ENCODE data around the gene PTBP1.
A peak's percentile ranks its signal among the peaks of the same experiment; 100 is the strongest.

Gene PTBP1

DNA sequence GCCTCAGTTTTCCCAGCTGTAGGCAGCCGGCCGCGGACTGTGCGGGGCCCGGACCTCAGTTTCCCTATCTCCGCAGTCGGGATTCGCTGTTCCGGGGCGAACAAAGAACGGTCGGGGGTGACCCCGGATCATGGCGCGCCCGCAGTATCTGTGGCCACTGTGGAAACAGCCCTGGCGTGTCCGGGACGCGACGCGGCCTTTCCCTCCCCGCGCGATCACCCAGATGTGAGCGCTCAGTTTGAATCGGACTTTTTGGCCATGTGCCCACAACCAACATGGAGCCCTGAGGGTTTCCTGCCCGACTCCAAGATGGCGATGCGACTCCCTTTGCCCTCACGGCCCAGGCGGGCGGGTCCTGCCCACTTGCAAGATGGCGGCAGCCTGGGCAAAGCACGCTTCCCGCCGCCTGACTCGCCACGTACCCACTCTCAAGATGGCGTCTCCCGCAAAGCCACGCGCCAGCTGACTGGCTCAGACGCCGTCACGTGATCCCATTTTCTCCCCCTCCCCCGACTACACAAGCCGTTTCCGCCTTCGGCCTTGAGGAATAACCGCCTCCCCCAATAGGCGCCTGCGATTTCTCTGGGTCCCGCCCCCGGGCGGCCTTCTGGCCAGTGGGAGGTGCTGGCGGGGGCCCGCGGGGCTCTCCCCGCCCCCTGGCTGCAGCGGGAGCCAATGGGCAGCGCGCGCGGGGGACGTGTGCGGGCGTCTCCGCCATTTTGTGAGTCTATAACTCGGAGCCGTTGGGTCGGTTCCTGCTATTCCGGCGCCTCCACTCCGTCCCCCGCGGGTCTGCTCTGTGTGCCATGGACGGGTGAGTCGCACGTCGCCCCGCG is at the start of gene PTBP1:
Gene PTBP1, plus strand, starts transcription at position 761 of the 836 bp plus-strand sequence. Its CDS starts 46 bp downstream, at position 807.
- DNase-seq = peak; percentile 99 to 100

DNA sequence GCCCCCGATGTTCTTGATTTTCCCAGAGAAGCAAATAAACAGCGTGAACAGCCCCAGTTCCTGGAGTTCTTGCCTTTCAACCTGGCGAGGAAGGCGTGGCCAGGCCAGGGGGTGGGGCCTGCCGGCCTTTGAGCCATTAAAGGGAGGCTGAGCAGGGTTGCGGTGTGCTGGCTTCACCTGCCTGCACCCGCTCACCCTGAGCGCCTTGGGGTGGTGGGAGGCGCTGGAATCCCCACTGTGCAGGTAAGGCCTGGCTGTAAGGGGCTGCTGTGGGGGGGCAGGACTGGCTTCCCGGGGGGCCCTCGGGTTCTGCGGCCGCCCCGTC is 49.0 kb upstream of the PTBP1 start:
- no peak for DNase-seq

DNA sequence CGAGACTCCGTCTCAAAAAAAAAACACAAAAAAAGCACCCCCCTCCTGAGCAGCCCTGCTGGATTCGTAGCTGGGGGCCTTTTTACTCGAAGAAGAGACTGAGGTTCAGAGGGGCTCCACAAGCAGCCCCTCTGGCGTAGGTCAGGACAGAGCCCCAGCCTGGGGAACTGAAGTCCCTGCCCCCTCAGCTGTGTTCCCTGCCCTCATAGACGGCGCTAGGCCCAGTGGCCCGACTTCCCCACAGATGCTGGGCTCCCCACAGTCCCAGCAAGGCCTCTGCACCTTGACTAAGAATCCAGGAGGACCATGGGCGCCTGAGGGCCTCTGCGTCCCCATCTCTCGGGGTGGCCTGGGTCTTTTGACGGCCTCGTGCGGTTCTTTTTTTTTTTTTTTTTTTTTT is 47.4 kb upstream of the PTBP1 start:
- no peak for DNase-seq

DNA sequence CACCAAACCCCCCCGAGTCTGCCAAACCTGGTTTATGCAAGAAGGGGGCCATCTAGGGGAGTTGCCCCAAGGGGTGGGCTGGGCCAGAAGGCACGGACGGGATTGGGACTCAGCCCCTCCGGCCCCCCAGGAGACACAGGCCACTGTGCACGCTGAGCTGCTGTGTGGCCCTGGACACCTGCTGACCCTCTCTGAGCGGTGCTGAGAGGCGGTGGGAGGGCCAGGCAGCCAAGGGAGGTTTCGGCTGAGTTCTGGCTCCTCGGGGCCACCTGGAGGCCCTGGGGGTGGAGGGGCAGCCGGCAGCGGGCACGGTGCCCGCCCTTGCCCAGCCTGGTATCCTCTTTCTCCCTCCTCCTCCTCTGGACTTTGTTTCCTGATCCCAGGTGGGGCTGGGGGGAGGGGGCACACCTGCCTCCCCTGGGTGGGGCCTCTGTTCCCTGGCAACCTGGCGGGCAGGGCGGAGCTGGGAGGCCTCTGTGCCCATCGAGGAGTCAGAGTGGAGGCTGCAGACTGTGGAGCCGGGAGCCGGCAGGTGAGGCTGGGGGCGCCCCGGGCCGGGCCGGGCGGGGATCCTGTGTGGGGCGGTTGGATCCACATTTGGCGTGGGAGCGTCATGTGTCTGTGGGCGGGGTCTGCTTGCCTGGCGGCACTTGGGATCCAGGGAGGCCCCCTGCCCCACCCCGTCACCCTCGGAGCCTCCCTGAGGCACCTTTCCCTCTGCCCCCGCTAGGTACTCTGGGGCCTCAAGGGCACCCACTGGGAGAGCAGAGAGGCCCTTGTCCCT is 46.4 kb upstream of the PTBP1 start, which contains the start of gene MISP:
Gene MISP, plus strand, starts transcription at position 473 of the 784 bp plus-strand sequence. CDS start 5,835 bp downstream, outside the sequence.
- no peak for DNase-seq

DNA sequence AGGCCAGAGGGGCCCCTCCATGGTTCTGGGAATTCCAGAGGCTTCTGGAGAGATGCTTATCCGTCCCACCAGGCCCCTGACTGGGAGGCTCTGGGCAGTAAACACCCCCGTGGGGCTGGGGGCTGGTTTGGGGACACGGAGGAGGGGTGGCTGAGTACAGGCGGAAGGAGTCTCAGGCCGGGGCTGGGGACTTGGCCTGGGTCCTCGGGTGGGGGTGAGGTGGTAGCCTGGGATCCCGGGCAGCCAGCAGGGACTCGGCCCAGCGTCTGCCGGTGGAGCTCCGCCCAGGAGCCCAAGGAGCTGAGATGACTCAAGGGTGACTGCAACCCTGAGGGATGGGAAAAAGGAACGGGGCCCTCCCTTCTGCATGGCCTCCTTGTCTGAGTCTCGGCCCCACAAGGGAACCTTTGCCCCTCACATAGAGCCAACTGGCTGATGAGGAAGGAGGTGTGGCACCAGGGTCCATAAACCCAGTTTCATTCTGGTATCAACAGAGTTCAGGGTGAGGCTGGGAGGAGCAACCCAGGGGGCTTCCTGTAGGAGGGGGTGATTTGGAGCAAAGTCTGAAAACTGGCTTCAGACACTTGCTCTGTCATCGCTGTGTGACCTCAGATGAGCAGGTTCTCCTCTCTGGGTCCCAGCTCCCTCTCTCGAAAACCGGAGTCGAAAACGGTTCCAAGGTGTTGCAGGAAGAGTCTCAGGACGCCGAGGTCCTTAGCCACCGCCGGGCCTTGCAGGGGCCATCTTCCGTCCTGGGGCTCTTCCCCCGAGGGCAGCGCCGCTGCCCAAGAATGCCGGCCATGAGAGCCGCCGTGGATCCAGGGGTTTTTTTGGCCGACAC is 45.5 kb upstream of the PTBP1 start:
- no peak for DNase-seq

DNA sequence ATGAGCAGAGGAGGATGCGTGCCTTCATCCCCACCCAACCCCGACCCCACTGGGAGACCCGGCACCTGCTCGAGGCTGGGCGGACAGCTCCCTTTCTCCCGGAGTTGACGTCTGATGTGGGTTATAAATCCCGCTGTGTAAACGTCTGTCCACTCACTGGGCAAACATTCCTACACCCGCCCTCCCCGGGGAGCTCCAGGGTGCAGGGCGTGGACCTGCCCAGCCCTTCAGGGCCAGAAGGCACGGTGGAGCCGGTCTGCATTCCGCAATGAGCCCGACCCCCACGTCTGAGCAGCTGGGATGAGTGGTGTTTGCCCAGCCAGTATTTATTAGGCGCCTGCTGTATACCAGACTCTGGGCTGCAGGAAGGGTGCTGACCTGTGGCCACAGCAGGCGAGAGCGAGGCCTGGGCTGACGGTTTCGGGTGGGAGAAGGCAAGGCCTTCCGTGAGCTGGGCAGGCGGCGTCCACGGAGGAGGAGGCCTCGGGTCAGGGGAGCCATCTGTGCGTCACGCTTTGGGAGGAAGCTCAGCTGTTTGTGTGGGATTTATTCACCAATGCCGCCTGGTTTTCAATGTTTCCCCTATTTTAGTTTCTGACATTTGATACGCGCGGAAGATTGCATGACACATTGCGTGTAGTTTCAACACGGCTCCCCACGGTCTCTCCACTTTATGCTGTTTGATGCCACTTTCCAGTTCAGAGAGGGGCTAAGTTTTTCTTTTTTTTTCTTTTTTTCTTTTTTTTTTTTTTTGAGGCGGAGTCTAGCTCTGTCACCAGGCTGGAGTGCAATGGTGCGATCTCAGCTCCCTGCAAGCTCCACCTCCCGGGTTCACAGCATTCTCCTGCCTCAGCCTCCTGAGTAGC is 44.4 kb upstream of the PTBP1 start:
- no peak for DNase-seq

DNA sequence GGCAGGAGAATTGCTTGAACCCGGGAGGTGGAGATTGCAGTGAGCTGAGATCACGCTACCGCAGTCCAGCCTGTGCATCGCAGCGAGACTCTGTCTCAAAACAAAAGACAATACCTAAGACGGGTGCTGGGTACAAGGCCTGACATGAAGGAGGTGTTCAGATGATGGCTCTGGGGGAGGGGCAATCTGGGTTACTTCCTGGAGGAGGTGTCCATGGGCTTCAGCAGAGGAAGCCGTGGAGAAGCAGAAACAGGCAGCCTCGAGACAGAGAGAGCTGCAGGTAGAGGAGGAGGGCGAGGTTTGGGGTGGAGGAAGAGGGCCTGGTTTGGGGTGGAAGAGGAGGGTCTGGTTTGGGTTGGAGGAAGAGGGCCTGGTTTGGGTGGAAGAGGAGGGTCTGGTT is 42.7 kb upstream of the PTBP1 start:
- no peak for DNase-seq

DNA sequence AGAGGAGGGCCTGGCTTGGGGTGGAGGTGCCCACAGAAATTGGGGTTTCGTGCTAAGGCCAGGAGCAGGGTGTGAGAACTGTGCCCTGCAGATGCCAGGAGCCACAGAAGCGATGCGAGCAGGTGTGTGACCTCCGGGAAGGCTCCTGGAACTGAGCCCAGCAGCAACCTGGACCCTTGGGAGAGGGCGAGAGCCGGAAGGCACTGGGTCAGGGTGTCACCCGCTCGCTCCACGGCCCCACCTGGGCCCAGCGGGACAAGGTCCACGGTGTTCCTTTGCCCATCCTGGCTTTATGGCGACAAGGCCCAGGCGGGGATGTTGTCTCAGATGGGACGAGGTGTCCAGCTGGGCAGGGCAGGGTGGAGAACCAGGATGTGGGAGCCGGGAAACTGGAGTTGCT is 42.2 kb upstream of the PTBP1 start:
- DNase-seq = no peak

DNA sequence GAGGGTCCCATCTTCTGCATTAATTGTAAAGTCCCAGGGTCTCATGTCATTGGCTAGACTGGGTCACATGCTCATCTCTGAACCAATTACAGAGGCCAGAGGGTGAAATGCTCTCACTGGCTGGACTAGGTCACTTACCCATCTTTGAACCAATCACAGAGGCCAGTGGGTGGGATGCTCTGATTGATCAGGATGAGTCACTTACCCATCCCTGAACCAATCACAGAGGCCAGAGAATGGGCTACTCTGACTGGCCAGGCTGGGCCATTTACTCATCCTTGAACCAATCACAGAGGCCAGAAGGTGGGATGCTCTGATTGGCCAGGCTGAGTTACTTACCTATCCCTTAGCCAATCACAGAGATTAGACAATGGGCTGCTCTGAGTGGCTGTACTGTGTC is 41.0 kb upstream of the PTBP1 start:
- no peak for DNase-seq

DNA sequence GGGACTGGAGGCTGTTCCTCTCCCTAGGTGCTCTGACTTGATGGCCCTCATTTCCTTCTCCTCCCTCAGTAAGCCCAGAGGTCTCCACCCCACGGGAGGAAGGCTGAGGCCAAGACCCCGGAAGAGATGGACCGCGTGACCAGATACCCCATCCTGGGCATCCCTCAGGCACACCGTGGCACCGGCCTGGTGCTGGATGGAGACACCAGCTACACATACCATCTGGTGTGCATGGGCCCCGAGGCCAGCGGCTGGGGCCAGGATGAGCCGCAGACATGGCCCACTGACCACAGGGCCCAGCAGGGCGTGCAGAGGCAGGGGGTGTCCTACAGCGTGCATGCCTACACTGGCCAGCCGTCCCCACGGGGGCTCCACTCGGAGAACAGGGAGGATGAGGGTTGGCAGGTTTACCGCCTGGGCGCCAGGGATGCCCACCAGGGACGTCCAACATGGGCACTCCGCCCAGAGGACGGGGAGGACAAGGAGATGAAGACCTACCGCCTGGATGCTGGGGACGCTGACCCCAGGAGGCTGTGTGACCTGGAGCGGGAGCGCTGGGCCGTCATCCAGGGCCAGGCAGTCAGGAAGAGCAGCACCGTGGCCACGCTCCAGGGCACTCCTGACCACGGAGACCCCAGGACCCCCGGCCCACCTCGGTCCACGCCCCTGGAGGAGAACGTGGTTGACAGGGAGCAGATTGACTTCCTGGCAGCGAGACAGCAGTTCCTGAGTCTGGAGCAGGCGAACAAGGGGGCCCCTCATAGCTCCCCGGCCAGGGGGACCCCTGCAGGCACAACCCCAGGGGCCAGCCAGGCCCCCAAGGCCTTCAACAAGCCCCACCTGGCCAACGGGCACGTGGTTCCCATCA is 40.2 kb upstream of the PTBP1 start:
- no peak for DNase-seq

DNA sequence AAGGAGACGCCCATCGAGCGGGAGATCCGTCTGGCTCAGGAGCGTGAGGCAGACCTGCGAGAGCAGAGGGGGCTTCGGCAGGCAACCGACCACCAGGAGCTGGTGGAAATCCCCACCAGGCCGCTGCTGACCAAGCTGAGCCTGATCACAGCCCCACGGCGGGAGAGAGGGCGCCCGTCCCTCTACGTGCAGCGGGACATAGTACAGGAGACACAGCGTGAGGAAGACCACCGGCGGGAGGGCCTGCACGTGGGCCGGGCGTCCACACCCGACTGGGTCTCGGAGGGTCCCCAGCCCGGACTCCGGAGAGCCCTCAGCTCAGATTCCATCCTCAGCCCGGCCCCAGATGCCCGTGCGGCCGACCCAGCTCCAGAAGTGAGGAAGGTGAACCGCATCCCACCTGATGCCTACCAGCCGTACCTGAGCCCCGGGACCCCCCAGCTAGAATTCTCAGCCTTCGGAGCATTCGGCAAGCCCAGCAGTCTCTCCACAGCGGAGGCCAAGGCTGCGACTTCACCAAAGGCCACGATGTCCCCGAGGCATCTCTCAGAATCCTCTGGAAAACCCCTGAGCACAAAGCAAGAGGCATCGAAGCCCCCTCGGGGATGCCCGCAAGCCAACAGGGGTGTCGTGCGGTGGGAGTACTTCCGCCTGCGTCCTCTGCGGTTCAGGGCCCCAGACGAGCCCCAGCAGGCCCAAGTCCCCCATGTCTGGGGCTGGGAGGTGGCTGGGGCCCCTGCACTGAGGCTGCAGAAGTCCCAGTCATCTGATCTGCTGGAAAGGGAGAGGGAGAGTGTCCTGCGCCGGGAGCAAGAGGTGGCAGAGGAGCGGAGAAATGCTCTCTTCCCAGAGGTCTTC is 39.2 kb upstream of the PTBP1 start:
- no peak for DNase-seq

DNA sequence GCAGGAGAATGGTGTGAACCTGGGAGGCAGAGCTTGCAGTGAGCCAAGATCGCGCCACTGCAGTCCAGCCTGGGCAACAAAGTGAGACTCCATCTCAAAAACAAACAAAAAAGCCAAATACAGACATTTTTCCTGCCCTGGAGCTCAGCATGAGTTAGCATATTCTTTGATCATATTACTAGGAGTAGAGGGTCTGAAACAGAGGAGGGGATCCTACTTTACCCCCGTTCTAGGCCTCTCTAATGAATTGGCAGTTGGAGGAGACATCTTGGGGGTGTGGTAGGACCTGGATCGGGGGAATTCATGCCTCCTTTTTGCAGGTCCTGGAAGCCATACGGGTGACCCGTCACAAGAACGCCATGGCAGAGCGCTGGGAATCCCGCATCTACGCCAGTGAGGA is 34.1 kb upstream of the PTBP1 start:
- no peak for DNase-seq

DNA sequence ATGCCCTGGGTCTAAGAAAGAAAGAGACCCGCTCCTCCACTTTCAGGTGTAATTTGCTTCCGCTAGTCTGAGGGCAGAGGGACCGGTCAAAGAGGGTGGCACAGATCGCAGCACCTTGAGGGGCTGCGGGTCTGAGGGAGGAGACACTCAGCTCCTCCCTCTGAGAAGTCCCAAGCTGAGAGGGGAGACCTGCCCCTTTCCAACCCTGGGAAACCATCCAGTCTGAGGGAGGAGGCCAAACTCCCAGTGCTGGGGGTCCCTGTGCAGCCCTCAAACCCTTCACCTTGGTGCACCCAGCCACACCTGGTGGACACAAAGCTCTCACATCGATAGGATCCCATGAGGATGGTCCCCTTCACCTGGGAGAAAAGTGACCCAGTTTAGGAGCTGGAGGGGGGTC is 33.4 kb upstream of the PTBP1 start:
- no peak for DNase-seq

DNA sequence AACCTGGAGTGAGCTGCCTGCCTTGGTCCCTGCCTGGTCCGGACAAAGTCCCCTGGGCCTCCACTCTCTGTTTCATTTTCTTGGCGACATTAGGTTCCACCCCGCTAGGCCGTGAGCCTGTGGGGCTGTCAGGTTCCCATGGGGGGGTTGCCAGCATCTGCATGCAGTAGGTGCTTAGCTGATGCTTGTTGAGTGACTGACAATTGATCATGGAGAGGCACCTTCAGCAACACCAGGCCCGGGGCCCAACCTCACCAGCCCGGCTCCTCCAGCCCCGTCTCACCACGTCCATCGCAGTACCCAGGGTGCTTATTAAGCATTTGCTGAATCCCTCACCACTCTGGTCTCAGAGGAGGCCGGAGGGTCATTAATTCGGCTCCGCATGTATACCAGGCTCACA is 33.0 kb upstream of the PTBP1 start:
- no peak for DNase-seq

DNA sequence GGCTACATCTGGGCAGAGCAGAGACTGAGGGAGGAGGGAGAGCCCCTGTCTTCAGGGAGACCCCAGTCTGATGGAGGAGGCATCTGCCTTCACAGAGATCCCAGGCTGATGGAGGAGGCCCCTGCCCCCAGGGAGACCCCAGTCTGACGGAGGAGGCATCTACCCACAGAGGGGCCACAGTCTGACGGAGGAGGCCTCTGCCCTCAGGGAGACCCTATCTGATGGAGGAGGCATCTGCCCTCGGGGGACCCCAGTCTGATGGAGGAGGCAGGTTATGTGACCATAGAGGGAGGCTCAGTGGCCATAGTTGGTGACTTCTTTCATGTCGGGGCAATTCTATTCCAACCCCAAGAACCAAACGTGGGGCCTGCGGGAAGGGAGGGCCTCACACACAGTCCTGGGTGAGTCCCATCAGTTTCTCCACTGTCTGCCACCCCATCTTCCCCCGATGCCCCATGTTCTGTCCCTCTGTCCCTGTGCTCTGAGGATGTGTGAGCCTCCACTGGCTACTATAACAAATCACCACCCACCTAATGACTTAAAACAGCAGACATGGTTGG is 32.0 kb upstream of the PTBP1 start:
- no peak for DNase-seq

DNA sequence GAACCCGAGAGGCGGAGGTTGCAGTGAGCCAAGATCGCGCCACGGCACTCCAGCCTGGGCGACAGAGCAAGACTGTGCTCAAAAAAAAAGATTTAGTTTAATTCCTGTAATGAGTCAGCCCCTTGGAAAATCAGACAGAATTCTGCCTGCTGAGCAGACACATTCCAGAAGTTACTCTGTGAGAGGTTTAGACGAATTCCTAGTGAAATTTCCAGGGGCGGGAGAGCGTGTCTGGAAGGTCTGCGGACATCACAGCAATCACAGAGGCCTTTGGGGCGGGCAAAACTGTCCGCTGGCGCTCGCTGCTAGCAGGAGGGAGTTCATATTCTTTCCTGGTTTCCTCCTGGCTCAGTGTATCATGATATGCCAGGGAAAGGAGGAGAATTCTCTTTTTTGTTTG is 28.8 kb upstream of the PTBP1 start:
- no peak for DNase-seq

DNA sequence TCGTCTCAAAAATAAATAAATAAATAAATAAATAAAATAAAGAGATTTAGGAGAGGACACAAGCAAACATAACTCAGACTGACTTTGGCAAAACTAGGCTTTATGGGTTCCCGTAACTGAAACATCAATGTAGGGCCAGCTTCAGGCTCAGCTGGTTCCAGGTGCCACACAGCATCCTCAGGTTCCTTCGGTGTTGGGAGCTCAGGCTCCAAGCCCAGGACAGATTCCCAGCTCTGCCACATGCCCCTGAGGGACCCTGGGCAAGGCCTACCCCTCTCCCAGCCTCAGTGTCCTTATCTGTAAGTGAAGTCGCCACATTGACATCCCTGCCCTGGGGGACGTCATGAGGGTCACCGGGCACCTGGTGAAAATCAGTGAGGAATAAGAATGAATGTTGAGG is 27.6 kb upstream of the PTBP1 start:
- DNase-seq = no peak

DNA sequence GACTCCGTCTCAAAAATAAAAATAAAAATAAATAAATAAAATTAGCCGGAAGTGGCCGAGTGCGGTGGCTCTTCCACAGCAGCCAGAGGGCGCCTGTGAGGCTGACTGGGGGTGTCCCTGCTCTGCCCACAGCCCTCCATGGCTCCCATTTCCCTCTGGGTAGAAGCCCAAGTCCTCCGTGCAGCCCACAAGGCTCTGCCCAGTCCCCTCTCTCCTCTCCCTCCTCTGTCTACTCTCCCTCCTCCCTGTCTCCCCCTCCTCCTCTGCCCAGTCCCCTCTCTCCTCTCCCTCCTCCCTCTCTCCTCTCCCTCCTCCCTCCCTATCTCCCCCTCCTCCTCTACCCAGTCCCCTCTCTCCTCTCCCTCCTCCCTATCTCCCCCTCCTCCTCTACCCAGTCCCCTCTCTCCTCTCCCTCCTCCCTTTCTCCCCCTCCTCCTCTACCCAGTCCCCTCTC is 25.9 kb upstream of the PTBP1 start:
- no peak for DNase-seq

DNA sequence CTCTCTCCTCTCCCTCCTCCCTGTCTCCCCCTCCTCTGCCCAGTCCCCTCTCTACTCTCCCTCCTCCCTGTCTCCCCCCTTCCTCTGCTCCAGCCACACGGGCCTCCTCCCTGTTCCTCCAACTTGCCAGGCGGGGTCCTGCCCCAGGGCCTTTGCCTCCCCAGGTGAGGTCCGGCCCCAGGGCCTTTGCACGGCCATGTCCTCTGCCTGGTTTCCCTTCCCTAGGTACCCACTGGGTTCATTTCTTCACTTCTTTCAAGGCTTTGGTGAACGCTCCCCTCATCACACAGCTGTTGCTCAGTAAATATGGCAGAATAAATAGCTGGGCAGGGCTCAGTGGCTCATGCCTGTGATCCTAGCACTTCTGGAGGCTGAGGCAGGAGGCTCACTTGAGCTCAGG is 25.2 kb upstream of the PTBP1 start:
- DNase-seq = no peak
